CD14-positive monocyte (primary cell): ENCODE measurements around the gene SAMD15. TPM values are rescaled to one million over a fixed set of nuclear protein-coding genes. Genes with fewer than 3 reads are reported as not detected.

Source experiments
- DNase-seq, 3 donors: peaks; one replicate each; pipeline ENCODE4 v3.0.0-alpha.2; 2011 to 2022
- H2AFZ ChIP-seq: 2 replicates; pipeline ENCODE4 v1.6.0; 2012; ENCODE audit warnings: mild to moderate bottlenecking, low read depth, low read length, inconsistent platforms; ENCODE audit not compliant: insufficient read depth, poor library complexity, severe bottlenecking
- H3K27ac ChIP-seq, 2 donors: 1 replicate in 1 of 2; 2 replicates in 1 of 2; pipeline ENCODE4 v1.5.1; 2012 to 2013; ENCODE audit warnings: low read length in 2 of 2, control low read depth in 1 of 2, inconsistent platforms in 1 of 2, low read depth in 1 of 2, mild to moderate bottlenecking in 1 of 2
- H3K27me3 ChIP-seq, 2 donors: one replicate each; pipeline versions ENCODE4 v1.6.0 to v1.6.1; 2011 to 2013; ENCODE audit warnings: low read length in 2 of 2; ENCODE audit not compliant: control insufficient read depth in 2 of 2, insufficient read depth in 2 of 2
- H3K36me3 ChIP-seq, 2 donors: replicated peaks in 1 of 2; 1 replicate in 1 of 2; 2 replicates in 1 of 2; pipeline versions ENCODE4 v1.5.1 to v1.6.1; 2012 to 2013; ENCODE audit warnings: low read length in 2 of 2, control low read depth in 1 of 2, inconsistent platforms in 1 of 2, mild to moderate bottlenecking in 1 of 2; ENCODE audit not compliant: insufficient read depth in 2 of 2, control insufficient read depth in 1 of 2
- H3K4me1 ChIP-seq, 2 donors: 1 replicate in 1 of 2; 2 replicates in 1 of 2; pipeline versions ENCODE4 v1.5.1 to v1.6.1; 2012 to 2013; ENCODE audit warnings: low read length in 2 of 2, control low read depth in 1 of 2, inconsistent platforms in 1 of 2, mild to moderate bottlenecking in 1 of 2, moderate library complexity in 1 of 2; ENCODE audit not compliant: insufficient read depth in 2 of 2, control insufficient read depth in 1 of 2
- H3K4me2 ChIP-seq: replicated peaks from 2 replicates; pipeline ENCODE3; 2012; ENCODE audit warnings: low read length, moderate library complexity, mild to moderate bottlenecking; ENCODE audit not compliant: poor library complexity, severe bottlenecking; ENCODE audit errors: extremely low read depth
- H3K4me3 ChIP-seq, 3 experiments: fragments of 200-600 bp in 1 of 3; sonication (generic) in 1 of 3; replicated peaks in 1 of 3; 1 replicate in 2 of 3; 2 replicates in 1 of 3; pipeline ENCODE4 v1.5.1; 2011 to 2013; ENCODE audit warnings: low read length in 3 of 3, mild to moderate bottlenecking in 3 of 3, control low read depth in 2 of 3, low read depth in 2 of 3, inconsistent platforms in 1 of 3, moderate library complexity in 1 of 3
- H3K79me2 ChIP-seq: 2 replicates; pipeline ENCODE4 v1.6.0; 2012; ENCODE audit warnings: mild to moderate bottlenecking, control low read depth, inconsistent platforms, low read length, moderate library complexity; ENCODE audit not compliant: insufficient read depth
- H3K9ac ChIP-seq: 2 replicates; pipeline ENCODE4 v1.6.0; 2017; ENCODE audit warnings: low read length, mild to moderate bottlenecking; ENCODE audit not compliant: insufficient read depth, poor library complexity, severe bottlenecking
- H3K9me3 ChIP-seq, 2 donors: replicated peaks in 1 of 2; 1 replicate in 1 of 2; 2 replicates in 1 of 2; pipeline versions ENCODE4 v1.5.1 to v1.6.1; 2012 to 2013; ENCODE audit warnings: low read length in 2 of 2, control low read depth in 1 of 2; ENCODE audit not compliant: control insufficient read depth in 1 of 2, insufficient read depth in 1 of 2
- H4K20me1 ChIP-seq: 2 replicates; pipeline ENCODE4 v1.6.0; 2012; ENCODE audit warnings: mild to moderate bottlenecking, low read length, control low read depth, moderate library complexity; ENCODE audit not compliant: insufficient read depth
- H3K27ac Mint-ChIP-seq, 7 donors: one replicate each; pipeline ENCODE4 v1.8.0; 2020; ENCODE audit warnings: mild to moderate bottlenecking in 7 of 7, mixed read lengths in 7 of 7, moderate library complexity in 6 of 7, inconsistent platforms in 2 of 7
- H3K27me3 Mint-ChIP-seq, 3 donors: one replicate each; pipeline ENCODE4 v1.8.0; 2021 to 2022; ENCODE audit warnings: low read depth in 3 of 3, mild to moderate bottlenecking in 3 of 3, mixed read lengths in 3 of 3, moderate library complexity in 3 of 3, inconsistent platforms in 1 of 3
- H3K36me3 Mint-ChIP-seq, 2 donors: one replicate each; pipeline ENCODE4 v1.8.0; 2020; ENCODE audit warnings: mixed read lengths in 2 of 2, inconsistent platforms in 1 of 2, mild to moderate bottlenecking in 1 of 2
- H3K4me1 Mint-ChIP-seq: one replicate; pipeline ENCODE4 v1.8.0; 2020; ENCODE audit warnings: mild to moderate bottlenecking, mixed read lengths
- H3K4me3 Mint-ChIP-seq, 2 donors: one replicate each; pipeline ENCODE4 v1.8.0; 2020; ENCODE audit warnings: mild to moderate bottlenecking in 2 of 2, mixed read lengths in 2 of 2, moderate library complexity in 1 of 2
- H3K9me3 Mint-ChIP-seq, 7 donors: one replicate each; pipeline ENCODE4 v1.8.0; 2020 to 2022; ENCODE audit warnings: mixed read lengths in 7 of 7, mild to moderate bottlenecking in 6 of 7, moderate library complexity in 6 of 7, inconsistent platforms in 2 of 7
- WGBS: methylation state at CpG from one replicate; pipeline ENCODE4 v1.1.5; 2013; ENCODE audit warnings: missing lambda C conversion rate; ENCODE audit not compliant: insufficient coverage; 5-methylcytosine and 5-hydroxymethylcytosine counted together
- intact Hi-C, 2 donors: fragments of 100-400 bp; cut with micrococcal nuclease; formaldehyde crosslinking; loops; one replicate each; pipeline versions ENCODE4 v1.15.0 to v1.15.1; 2023
- polyA plus RNA-seq, 3 donors: library from polyadenylated mRNA; depleted of rRNA in 1 of 3; unstranded in 2 of 3; stranded (reverse) in 1 of 3; fragments of 300-500 nt in 2 of 3; fragments of >200 nt in 1 of 3; fragmentation: Illumina TruSeq in 2 of 3; gene quantifications; 1 replicate in 2 of 3; 2 replicates in 1 of 3; pipeline ENCODE4 v1.2.3, GENCODE V29; 2012 to 2021
- TF ChIP-seq, protein P1 (sequence below): fragments of 200-600 bp; IDR thresholded peaks from one replicate; pipeline ENCODE4 v1.8.0; 2022; ENCODE audit warnings: antibody characterized with exemption, mild to moderate bottlenecking

SAMD15 gene
- polyA plus RNA-seq, 3 donors, result 0.08 to 0.65 TPM; not detected in 1

DNA sequence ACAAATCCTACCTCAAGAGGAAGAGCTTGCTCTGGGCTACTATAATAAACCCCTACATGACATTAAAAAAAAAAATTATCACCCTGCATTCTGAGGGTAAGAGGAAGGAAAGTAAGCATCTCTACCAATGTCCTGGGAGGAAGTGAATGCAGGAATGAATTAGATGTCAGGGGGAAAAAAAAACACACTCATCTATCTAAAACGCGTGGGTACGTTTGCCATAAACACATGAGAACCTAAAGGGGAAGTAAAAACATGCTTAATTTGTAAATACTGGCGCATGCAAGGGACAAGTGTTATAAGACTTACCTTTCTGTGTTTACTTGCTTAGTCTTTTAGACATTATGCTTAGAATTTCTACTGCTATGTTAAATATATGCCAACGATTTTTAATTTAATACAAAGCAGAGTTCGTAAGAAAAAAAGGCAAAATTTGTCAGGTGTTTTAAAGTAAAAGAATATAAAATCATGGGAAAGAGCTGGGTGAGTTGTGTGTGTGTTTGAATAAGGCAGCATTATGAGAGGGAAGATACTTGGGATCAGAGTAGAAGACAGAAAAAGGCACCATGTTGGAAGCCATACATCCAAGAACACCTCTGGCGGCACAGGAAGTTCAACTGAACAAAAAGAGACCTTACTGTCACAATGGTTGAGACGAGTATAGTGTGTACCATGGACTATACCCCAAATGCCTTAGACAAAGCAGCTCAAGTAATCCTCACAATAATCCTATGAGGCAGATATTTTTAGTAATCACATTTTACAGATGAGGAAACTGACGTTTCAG, 1.8 kb upstream of the SAMD15 start:
- no peak overlapping the region for H3K9ac ChIP-seq
- WGBS, result 60% methylated on average over 1 of the region's 9 CpGs
- Mint-ChIP-seq H3K27ac (peak overlapping the region in 6 of 7 donors; percentile 29 to 88 (median 69)), H3K27me3 (peaks cover 0 to under 1% (median 0%) of the 10 kb centered on the region in 3 donors), H3K9me3 (peaks cover 0 to 2% (median 0%) of the 10 kb centered on the region in 7 donors), H3K36me3 (peaks cover 3 to 12% of the 10 kb centered on the region in 2 donors), H3K4me1 (peaks cover 37% of the 10 kb centered on the region), H3K4me3 (peak overlapping the region; percentile 88 to 95)
- peak overlapping the region in 2 of 3 experiments; percentile 89 to 99 for H3K4me3 ChIP-seq
- H3K9me3 ChIP-seq, result no peaks in the 10 kb centered on the region
- no peaks in the 10 kb centered on the region for H3K27me3 ChIP-seq
- peak overlapping the region; percentile 94 for H3K4me2 ChIP-seq
- intact Hi-C loops, result loop anchor here (5.0 kb wide), 2 partner anchors 53 to 82 kb away; partner anchors contain the start of genes AHSA1 (in 2 of the 2), GSTZ1 (in 2 of the 2), POMT2 (in 2 of the 2) and VIPAS39 (in 2 of the 2)
- peak overlapping the region; percentile 95 for H2AFZ ChIP-seq
- H3K4me1 ChIP-seq, result peaks cover 39 to 45% of the 10 kb centered on the region in 2 donors
- peaks cover 58% of the 10 kb centered on the region for H3K79me2 ChIP-seq
- DNase-seq, result peak; percentile 15 to 43 (median 32)
- no peaks in the 10 kb centered on the region for H3K36me3 ChIP-seq
- peaks cover 8% of the 10 kb centered on the region for H4K20me1 ChIP-seq
- TF ChIP-seq, protein P1, sequence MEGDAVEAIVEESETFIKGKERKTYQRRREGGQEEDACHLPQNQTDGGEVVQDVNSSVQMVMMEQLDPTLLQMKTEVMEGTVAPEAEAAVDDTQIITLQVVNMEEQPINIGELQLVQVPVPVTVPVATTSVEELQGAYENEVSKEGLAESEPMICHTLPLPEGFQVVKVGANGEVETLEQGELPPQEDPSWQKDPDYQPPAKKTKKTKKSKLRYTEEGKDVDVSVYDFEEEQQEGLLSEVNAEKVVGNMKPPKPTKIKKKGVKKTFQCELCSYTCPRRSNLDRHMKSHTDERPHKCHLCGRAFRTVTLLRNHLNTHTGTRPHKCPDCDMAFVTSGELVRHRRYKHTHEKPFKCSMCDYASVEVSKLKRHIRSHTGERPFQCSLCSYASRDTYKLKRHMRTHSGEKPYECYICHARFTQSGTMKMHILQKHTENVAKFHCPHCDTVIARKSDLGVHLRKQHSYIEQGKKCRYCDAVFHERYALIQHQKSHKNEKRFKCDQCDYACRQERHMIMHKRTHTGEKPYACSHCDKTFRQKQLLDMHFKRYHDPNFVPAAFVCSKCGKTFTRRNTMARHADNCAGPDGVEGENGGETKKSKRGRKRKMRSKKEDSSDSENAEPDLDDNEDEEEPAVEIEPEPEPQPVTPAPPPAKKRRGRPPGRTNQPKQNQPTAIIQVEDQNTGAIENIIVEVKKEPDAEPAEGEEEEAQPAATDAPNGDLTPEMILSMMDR, result no peak
- no peak overlapping the region for H3K27ac ChIP-seq

DNA sequence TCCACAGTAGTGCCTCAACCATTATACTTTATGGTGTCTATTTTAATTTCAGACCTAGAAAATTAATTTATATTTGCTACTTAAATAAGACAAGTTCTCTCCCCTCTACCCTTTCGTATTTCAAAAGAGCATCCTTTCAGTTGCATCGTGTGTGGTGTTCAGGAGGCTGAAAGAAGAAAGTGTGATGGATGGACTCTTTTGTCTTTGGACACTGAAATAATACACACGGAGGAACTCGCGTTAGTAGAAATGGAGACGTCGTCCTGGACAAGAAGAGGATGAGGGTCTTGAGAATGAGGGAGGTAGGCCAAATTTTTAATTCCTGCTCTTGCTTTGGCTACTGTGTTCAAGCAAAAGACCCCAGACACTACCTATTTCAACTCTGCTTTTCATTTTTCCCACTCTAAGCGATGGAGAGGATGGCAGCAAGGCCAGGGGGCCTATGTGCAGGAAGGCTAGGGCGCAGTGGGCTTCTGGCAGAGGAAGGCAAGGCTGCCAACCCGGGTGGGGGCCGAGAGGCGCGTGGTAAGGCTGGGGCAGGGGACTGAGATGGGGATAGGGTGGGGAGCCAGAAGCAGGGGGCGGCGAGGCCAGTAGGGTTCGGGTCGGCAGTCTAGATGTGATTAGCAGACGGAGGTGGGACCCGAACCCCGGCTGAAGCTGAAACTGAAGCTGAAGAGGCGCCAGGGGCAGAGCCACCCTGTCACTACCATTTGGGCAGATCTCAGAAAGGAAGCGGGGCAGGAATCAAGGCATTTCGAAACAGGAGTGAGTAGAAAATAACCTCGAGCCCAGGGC, 1.0 kb upstream of the SAMD15 start:
- H3K9me3 Mint-ChIP-seq, result peaks cover 0 to 2% (median 0%) of the 10 kb centered on the region in 7 donors
- DNase-seq, result peak in 2 of 3 donors; percentile 14 to 17
- H3K36me3 ChIP-seq, result no peaks in the 10 kb centered on the region
- peak overlapping the region; percentile 95 for H2AFZ ChIP-seq
- H3K4me3 ChIP-seq, result peak overlapping the region; percentile 75 to 99 (median 89)
- H3K36me3 Mint-ChIP-seq, result peaks cover 3 to 8% of the 10 kb centered on the region in 2 donors
- WGBS, result 4% methylated on average over 23 of the region's 24 CpGs
- peak overlapping the region; percentile 94 for H3K4me2 ChIP-seq
- TF ChIP-seq, protein P1, result no peak
- H3K9me3 ChIP-seq, result no peaks in the 10 kb centered on the region
- H3K27ac Mint-ChIP-seq, result peak overlapping the region; percentile 43 to 93 (median 87)
- H3K27me3 Mint-ChIP-seq, result peaks cover 0 to 2% (median 0%) of the 10 kb centered on the region in 3 donors
- intact Hi-C loops, result loop anchor here (5.0 kb wide), 2 partner anchors 54 to 81 kb away; partner anchors contain the start of genes AHSA1 (in 2 of the 2), GSTZ1 (in 2 of the 2), POMT2 (in 2 of the 2) and VIPAS39 (in 2 of the 2)
- H3K4me1 Mint-ChIP-seq, result peaks cover 44% of the 10 kb centered on the region
- no peaks in the 10 kb centered on the region for H3K27me3 ChIP-seq
- peak overlapping the region; percentile 88 to 95 for H3K4me3 Mint-ChIP-seq
- peaks cover 42 to 45% of the 10 kb centered on the region in 2 donors for H3K4me1 ChIP-seq
- H3K27ac ChIP-seq, result peak overlapping the region in 1 of 2 donors; percentile 79
- H4K20me1 ChIP-seq, result peaks cover 8% of the 10 kb centered on the region
- peak overlapping the region; percentile 87 for H3K9ac ChIP-seq
- peaks cover 51% of the 10 kb centered on the region for H3K79me2 ChIP-seq
